ENCODE measurements around the gene TBC1D22A.
"Not testable (repeated sequence)": the region's sequence is repeated elsewhere in the genome, so short reads cannot be mapped to it uniquely, and the experiment has no call there.

Gene TBC1D22A

GRCh38 chr22:46978668-46979067 is 216.2 kb downstream of the TBC1D22A start:
- not testable (repeated sequence) for DNase-seq

GRCh38 chr22:46979506-46979905 is 217.1 kb downstream of the TBC1D22A start:
- no peak for DNase-seq

- DNase-seq: no peak
Observed at GRCh38 chr22:46980392-46980791, 217.9 kb downstream of the TBC1D22A start.

- no peak for DNase-seq
Observed at GRCh38 chr22:46982635-46983034, 220.2 kb downstream of the TBC1D22A start.

GRCh38 chr22:46983046-46983445 is 220.6 kb downstream of the TBC1D22A start:
- no peak for DNase-seq

- peak; percentile 40 to 76 for DNase-seq
Observed at GRCh38 chr22:46984751-46985506, 222.5 kb downstream of the TBC1D22A start.

GRCh38 chr22:46985507-46985882 is 223.0 kb downstream of the TBC1D22A start:
- no peak for DNase-seq

GRCh38 chr22:46986788-46987187 is 224.3 kb downstream of the TBC1D22A start:
- DNase-seq: no peak

GRCh38 chr22:46990937-46991550 is 228.6 kb downstream of the TBC1D22A start:
- no peak for DNase-seq

GRCh38 chr22:46991666-46992065 is 229.2 kb downstream of the TBC1D22A start:
- DNase-seq: no peak

- DNase-seq: no peak
Observed at GRCh38 chr22:46992121-46992731, 229.8 kb downstream of the TBC1D22A start.

GRCh38 chr22:46993633-46994032 is 231.2 kb downstream of the TBC1D22A start:
- no peak for DNase-seq

GRCh38 chr22:46994265-46994664 is 231.8 kb downstream of the TBC1D22A start:
- no peak for DNase-seq

- no peak for DNase-seq
Observed at GRCh38 chr22:46994983-46995382, 232.5 kb downstream of the TBC1D22A start.

GRCh38 chr22:46995501-46996360 is 233.3 kb downstream of the TBC1D22A start:
- DNase-seq: no peak

- no peak for DNase-seq
Observed at GRCh38 chr22:46996595-46997310, 234.3 kb downstream of the TBC1D22A start.

GRCh38 chr22:46997311-46997970 is 235.0 kb downstream of the TBC1D22A start:
- DNase-seq: no peak

GRCh38 chr22:46998331-46998730 is 235.9 kb downstream of the TBC1D22A start:
- no peak for DNase-seq

GRCh38 chr22:47000256-47000655 is 237.8 kb downstream of the TBC1D22A start:
- DNase-seq: no peak

GRCh38 chr22:47000888-47001287 is 238.4 kb downstream of the TBC1D22A start:
- no peak for DNase-seq

GRCh38 chr22:47001288-47001687 is 238.8 kb downstream of the TBC1D22A start:
- no peak for DNase-seq

- no peak for DNase-seq
Observed at GRCh38 chr22:47002692-47003091, 240.2 kb downstream of the TBC1D22A start.

Measured in NCI-H2081 (cell line).